Panc1 (cell line): Measurements from ENCODE around the gene PRRX2. TPM values are rescaled to one million over a fixed set of nuclear protein-coding genes. Genes with fewer than 3 reads are reported as not detected.

Source experiments
- ATAC-seq: fragments of 200-7000 bp; cut with Tn5 transposase; 2 replicates; pipeline ENCODE4 v1.9.1; 2020; ENCODE audit warnings: mild to moderate bottlenecking, moderate library complexity
- BruUV-seq: library from RNA; stranded (reverse); fragments of 400-500 nt; replicated peaks from 2 replicates; lab custom pipeline; 2021; lab: Mats Ljungman, UMichigan
- CTCF ChIA-PET: fragments of 300-600 bp; sonication (Branson Sonifier 250); formaldehyde crosslinking; loops from one replicate; lab custom pipeline; 2022; ENCODE audit warnings: antibody characterized with exemption; lab: Charles Lee
- POLR2A ChIA-PET: fragments of 300-600 bp; sonication (Branson Sonifier 250); formaldehyde crosslinking; loops from one replicate; lab custom pipeline; 2022; ENCODE audit warnings: antibody characterized with exemption; lab: Charles Lee
- DNase-seq: peaks from one replicate; pipeline ENCODE4 v3.0.0-alpha.2; 2010; ENCODE audit warnings: low read depth, low spot score
- H3K27ac ChIP-seq: 2 replicates; pipeline ENCODE4 v1.5.1; 2011; ENCODE audit warnings: mild to moderate bottlenecking, low read length, inconsistent platforms
- H3K27me3 ChIP-seq: fragments of 200-500 bp; sonication (Bioruptor generic); 2 replicates; pipeline ENCODE4 v1.6.0; 2014; ENCODE audit warnings: low read length, inconsistent platforms; ENCODE audit not compliant: control insufficient read depth, insufficient read depth
- H3K36me3 ChIP-seq: fragments of 200-500 bp; sonication (Bioruptor generic); 2 replicates; pipeline ENCODE4 v1.5.1; 2014; ENCODE audit warnings: inconsistent platforms, mild to moderate bottlenecking, low read length, moderate library complexity; ENCODE audit not compliant: control insufficient read depth, insufficient read depth
- H3K4me1 ChIP-seq: 2 replicates; pipeline ENCODE4 v1.5.1; 2011; ENCODE audit warnings: inconsistent platforms, mild to moderate bottlenecking, low read length, moderate library complexity; ENCODE audit not compliant: control insufficient read depth, insufficient read depth
- H3K4me3 ChIP-seq, 2 experiments: 2 replicates each; pipeline ENCODE4 v1.5.1; 2011 to 2012; ENCODE audit warnings: low read depth in 2 of 2, low read length in 2 of 2, mild to moderate bottlenecking in 2 of 2, inconsistent platforms in 1 of 2, moderate library complexity in 1 of 2
- H3K9me3 ChIP-seq: fragments of 200-500 bp; sonication (Bioruptor generic); 2 replicates; pipeline ENCODE4 v1.5.1; 2014; ENCODE audit warnings: low read depth, mild to moderate bottlenecking, inconsistent platforms, low read length, moderate library complexity; ENCODE audit not compliant: control insufficient read depth, insufficient read depth
- POLR2AphosphoS5 ChIP-seq: IDR thresholded peaks from 2 replicates; pipeline ENCODE4 v1.6.1; 2012; ENCODE audit warnings: mild to moderate bottlenecking, low read depth, low read length, moderate library complexity
- SIN3A ChIP-seq: IDR thresholded peaks from 2 replicates; pipeline ENCODE4 v1.6.1; 2012; ENCODE audit warnings: low read depth, mild to moderate bottlenecking, low read length, moderate library complexity, borderline replicate concordance; ENCODE audit not compliant: insufficient read depth
- TCF7L2 ChIP-seq: IDR thresholded peaks from 2 replicates; pipeline ENCODE4 v1.6.1; 2011; ENCODE audit warnings: mild to moderate bottlenecking, low read depth, low read length, inconsistent platforms
- in situ Hi-C: cut with HindIII; loops from 2 replicates; pipeline ENCODE4 v1.10.0; 2016; ENCODE audit warnings: low sequenced_read_pairs, low pct_unique_long_range_greater_than_20kb
- intact Hi-C: fragments of 100-400 bp; cut with micrococcal nuclease; formaldehyde crosslinking; loops from one replicate; pipeline ENCODE4 v1.10.0; 2022; ENCODE audit not compliant: unreplicated experiment
- total RNA-seq: library from RNA; stranded (reverse); gene quantifications from one replicate; pipeline ENCODE4 v1.2.1, GENCODE V29; 2021; ENCODE audit not compliant: unreplicated experiment
- TF ChIP-seq, protein P1 (sequence below): fragments of 450-650 bp; IDR thresholded peaks from 2 replicates; pipeline ENCODE4 v1.5.1; 2017; ENCODE audit warnings: mild to moderate bottlenecking
- TF ChIP-seq, protein P2 (sequence below), 2 experiments: IDR thresholded peaks; 2 replicates each; pipeline ENCODE4 v1.6.1; 2011 to 2012; ENCODE audit warnings: low read depth in 2 of 2, control low read depth in 1 of 2, low read length in 1 of 2, mild to moderate bottlenecking in 1 of 2, moderate library complexity in 1 of 2; ENCODE audit not compliant: insufficient read depth in 1 of 2

The PRRX2 gene
- total RNA-seq, 1 experiment from 2014 or later = 6.3 TPM

- POLR2A ChIA-PET = interaction anchor here (0.6 kb wide), 1 partner anchor 61 kb away, joined by 3 read pairs; no protein-coding TSS in a partner anchor
- no TSS peak for BruUV-seq
- in situ Hi-C loops = no loop called here
- no peaks in the 10 kb centered on the region for H3K9me3 ChIP-seq
- H3K4me1 ChIP-seq = no peaks in the 10 kb centered on the region
- DNase-seq (no peak), ATAC-seq (no peak)
- CTCF ChIA-PET = no interaction called here
- H3K27ac ChIP-seq = no peak overlapping the region
- no peaks in the 10 kb centered on the region for H3K36me3 ChIP-seq
- no peak overlapping the region for H3K4me3 ChIP-seq
- intact Hi-C loops = no loop called here
- no peaks in the 10 kb centered on the region for H3K27me3 ChIP-seq
- TF ChIP-seq TCF7L2 (no peak), POLR2AphosphoS5 (no peak), SIN3A (no peak)
- TF ChIP-seq, protein P1, sequence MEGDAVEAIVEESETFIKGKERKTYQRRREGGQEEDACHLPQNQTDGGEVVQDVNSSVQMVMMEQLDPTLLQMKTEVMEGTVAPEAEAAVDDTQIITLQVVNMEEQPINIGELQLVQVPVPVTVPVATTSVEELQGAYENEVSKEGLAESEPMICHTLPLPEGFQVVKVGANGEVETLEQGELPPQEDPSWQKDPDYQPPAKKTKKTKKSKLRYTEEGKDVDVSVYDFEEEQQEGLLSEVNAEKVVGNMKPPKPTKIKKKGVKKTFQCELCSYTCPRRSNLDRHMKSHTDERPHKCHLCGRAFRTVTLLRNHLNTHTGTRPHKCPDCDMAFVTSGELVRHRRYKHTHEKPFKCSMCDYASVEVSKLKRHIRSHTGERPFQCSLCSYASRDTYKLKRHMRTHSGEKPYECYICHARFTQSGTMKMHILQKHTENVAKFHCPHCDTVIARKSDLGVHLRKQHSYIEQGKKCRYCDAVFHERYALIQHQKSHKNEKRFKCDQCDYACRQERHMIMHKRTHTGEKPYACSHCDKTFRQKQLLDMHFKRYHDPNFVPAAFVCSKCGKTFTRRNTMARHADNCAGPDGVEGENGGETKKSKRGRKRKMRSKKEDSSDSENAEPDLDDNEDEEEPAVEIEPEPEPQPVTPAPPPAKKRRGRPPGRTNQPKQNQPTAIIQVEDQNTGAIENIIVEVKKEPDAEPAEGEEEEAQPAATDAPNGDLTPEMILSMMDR = no peak
- TF ChIP-seq, protein P2, sequence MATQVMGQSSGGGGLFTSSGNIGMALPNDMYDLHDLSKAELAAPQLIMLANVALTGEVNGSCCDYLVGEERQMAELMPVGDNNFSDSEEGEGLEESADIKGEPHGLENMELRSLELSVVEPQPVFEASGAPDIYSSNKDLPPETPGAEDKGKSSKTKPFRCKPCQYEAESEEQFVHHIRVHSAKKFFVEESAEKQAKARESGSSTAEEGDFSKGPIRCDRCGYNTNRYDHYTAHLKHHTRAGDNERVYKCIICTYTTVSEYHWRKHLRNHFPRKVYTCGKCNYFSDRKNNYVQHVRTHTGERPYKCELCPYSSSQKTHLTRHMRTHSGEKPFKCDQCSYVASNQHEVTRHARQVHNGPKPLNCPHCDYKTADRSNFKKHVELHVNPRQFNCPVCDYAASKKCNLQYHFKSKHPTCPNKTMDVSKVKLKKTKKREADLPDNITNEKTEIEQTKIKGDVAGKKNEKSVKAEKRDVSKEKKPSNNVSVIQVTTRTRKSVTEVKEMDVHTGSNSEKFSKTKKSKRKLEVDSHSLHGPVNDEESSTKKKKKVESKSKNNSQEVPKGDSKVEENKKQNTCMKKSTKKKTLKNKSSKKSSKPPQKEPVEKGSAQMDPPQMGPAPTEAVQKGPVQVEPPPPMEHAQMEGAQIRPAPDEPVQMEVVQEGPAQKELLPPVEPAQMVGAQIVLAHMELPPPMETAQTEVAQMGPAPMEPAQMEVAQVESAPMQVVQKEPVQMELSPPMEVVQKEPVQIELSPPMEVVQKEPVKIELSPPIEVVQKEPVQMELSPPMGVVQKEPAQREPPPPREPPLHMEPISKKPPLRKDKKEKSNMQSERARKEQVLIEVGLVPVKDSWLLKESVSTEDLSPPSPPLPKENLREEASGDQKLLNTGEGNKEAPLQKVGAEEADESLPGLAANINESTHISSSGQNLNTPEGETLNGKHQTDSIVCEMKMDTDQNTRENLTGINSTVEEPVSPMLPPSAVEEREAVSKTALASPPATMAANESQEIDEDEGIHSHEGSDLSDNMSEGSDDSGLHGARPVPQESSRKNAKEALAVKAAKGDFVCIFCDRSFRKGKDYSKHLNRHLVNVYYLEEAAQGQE (IDR thresholded peaks at IDR 0.05; ENCODE audit: insufficient read depth in 1 of 2, low read depth in 2 of 2, low read length in 1 of 2) = no peak
Observed at GRCh38 chr9:129686736-129687135, 21.3 kb downstream of the PRRX2 start.

DNA sequence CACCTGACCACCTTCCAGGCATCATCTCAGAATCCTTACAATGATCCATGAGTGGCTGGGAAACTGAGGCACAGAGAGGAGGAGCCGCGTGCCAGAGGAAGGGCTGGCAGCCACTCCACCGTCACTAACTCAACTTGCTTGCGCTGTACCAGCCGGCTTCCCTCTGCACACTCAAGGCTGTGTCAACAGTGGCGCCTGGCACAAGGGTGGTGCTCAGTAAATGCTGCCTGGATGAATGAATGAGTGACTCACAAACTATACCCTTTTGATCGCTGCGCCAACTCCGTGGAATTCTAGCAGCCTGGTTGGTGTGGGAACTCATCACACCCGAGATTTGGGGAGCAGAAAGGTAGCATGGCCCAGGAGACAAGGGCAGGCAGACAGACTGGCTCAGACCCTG, 21.9 kb downstream of the PRRX2 start:
- in situ Hi-C loops = no loop called here
- POLR2A ChIA-PET = no interaction called here
- no peaks in the 10 kb centered on the region for H3K9me3 ChIP-seq
- no peaks in the 10 kb centered on the region for H3K36me3 ChIP-seq
- ATAC-seq = no peak
- H3K27me3 ChIP-seq = no peaks in the 10 kb centered on the region
- TF ChIP-seq POLR2AphosphoS5 (no peak), TCF7L2 (no peak), SIN3A (no peak)
- TF ChIP-seq, protein P2 (IDR thresholded peaks at IDR 0.05; ENCODE audit: insufficient read depth in 1 of 2, low read depth in 2 of 2, low read length in 1 of 2) = no peak
- TF ChIP-seq, protein P1 = no peak
- no peak overlapping the region for H3K4me3 ChIP-seq
- H3K27ac ChIP-seq = no peak overlapping the region
- no TSS peak for BruUV-seq
- H3K4me1 ChIP-seq = no peaks in the 10 kb centered on the region
- no peak for DNase-seq
- CTCF ChIA-PET = no interaction called here
- intact Hi-C loops = no loop called here
